ENCODE measurements around the gene TSC22D3. TPM values are rescaled to one million over a fixed set of nuclear protein-coding genes. Genes with fewer than 3 reads are reported as not detected.

The TSC22D3 gene
- total RNA-seq, 1 donor from 2014 or later = 39.6 TPM

- DNase-seq = no peak
Observed at GRCh38 chrX:107730991-107731766, 44.4 kb downstream of the TSC22D3 start.

DNA sequence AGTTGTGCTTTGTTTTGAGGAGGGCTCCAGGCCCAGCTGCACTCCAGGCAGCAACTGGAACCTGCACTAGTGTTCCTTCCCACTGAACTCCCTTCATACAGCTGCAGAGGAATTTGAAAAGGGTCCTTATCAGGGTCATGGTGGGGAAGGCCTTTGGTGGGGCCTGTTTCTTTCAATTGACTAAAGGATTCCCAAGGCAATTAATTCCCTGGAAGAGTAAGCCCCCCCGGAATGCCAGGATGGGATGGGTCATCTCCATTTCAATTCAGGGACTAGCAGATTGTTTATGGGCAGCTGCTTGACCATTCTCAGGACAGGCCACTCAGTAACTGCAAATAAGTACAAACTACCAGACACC, 45.3 kb downstream of the TSC22D3 start:
- DNase-seq = no peak

DNA sequence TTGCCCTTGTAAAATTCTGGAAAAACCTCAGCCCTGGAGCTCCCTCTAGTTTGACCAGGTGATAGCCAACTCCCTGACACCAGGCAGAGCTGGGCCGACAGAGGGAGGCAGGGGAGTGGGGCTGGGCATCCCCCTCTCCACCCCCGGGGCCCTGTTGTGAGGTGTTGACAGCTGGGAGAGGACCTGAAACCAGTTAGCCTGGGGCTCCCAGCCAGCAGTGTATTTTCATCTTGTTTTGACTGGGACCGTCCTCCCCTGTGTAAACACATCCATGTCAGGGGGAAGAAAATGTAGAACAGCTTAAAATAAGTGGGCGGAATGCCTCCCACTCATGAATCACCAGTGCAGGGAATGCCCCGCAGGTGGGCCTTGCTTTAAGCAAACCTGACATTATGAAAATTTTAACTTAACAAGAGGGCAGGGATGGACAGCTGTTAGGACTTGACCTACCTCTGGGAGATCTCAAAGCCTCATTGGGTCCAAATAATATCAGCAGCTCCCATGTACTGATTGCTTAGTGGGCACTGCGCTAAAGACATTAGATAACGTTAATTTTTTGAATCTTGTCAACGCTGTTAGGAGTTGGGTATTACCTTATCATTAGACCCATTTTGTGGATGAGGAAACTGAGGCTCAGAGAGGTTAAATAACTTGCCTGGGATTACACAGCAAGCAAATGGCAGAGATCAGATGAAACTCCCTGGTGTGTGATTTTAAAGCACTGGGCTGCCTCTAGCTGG, 45.9 kb downstream of the TSC22D3 start:
- no peak for DNase-seq

DNA sequence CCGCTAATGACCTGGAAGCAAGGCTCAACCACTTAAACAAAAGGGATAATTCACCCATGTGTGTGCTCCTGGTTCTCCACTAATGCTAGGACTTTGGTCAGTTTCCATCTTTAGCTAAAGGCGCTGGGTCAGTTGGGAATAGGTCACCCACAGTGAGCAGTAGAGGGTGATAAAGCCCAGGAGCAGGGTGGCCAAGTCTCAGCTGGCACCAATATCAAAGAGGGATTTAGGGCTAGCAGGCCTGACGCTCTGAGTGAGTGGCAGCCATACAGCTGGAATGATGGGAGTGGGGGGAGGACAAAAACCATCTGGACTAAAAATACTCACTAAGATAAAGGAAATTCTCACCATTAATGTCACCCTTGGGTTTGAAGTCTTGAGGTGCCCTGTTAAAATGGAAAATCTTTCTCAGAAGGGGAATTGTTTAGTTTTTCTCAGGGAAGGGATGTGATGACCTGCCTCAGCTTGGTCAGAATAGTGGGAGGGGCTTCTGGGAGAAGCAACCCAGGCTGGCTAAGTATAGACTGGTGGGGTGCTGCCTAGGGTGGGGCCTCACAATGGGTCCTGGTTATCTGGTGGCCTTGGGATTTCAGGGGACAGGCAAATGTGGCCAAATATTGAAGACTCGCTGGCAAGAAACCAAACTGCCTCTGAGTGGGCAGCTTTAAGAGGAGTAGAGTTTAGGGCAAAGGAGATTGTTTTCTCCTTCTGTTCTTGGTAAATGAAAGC, 47.1 kb downstream of the TSC22D3 start:
- no peak for DNase-seq

DNA sequence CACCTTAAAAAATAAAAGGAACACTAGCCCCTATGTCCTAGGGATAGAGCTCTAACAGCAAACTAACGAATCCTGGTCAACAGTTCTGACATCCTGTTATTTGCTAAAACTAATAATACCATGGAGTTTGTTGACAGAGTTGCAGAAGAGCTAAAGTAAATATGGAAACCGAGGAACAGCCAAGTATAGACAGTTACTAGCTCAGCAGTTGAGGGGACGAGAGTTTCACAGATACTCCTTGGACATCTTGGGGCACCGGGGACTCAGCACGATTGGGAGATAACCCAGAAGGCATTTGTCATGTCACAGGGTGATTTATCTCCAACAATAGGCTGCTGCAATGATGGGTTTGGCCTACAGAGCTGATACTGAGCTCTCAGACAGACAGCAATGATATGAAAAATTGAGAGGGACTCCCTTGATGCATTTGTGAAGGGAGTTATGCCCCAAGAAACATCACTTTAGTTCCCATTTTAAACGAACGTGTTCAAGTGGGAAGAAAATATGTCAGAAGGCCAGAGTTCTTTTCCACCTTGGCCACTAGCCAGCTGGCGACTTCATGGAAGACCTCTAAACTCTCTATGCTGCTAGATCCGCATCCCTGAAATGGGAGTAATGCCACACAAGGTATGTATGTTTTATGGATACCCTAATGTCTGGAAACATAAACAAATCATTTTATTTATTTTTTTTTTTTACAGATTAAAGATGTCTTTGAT, 48.6 kb downstream of the TSC22D3 start:
- DNase-seq = no peak

GRCh38 chrX:107725761-107726555, 49.6 kb downstream of the TSC22D3 start:
- DNase-seq = no peak

- no peak for DNase-seq
Observed at GRCh38 chrX:107724653-107725052, 50.9 kb downstream of the TSC22D3 start.

- DNase-seq = no peak
Observed at GRCh38 chrX:107723511-107723910, 52.1 kb downstream of the TSC22D3 start.

DNA sequence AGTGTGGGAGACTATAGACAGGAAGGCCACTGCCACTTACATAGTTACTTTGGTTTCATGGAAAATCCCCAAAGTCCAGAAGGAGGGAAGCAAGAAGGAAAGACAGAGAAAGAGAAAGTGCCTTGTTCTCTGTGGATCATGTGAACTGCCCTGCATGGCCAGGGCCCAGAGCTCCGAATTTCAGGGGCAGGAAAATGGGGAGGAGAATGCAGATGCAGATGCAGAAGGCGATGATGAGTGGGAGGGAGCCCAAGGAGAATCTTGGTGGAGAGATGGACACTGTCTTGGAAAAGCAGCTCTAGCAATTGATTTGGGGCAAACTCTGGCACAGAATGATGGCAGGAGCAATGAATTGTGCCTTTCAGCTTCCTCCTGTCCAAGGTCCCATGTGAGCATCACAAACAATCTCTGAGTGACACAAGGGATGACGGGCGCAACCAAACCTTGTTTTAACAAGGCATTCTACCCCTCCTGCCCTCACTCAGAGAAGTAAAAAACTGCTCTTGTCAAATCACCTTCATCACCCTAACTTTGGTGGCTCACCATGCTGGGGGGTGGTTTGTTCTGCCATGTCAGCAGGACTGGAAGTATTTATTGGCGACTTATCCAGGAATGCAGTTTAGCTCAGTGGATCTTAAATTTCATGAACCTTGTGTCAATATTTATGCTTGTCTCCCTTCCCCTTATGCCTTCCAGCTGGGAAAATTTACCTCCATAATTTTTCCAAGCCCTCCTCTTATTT, 53.5 kb downstream of the TSC22D3 start:
- DNase-seq = no peak

GRCh38 chrX:107721318-107721717, 54.3 kb downstream of the TSC22D3 start:
- no peak for DNase-seq

- peak; percentile 9 for DNase-seq
Observed at GRCh38 chrX:107718156-107718621, 57.4 kb downstream of the TSC22D3 start.

DNA sequence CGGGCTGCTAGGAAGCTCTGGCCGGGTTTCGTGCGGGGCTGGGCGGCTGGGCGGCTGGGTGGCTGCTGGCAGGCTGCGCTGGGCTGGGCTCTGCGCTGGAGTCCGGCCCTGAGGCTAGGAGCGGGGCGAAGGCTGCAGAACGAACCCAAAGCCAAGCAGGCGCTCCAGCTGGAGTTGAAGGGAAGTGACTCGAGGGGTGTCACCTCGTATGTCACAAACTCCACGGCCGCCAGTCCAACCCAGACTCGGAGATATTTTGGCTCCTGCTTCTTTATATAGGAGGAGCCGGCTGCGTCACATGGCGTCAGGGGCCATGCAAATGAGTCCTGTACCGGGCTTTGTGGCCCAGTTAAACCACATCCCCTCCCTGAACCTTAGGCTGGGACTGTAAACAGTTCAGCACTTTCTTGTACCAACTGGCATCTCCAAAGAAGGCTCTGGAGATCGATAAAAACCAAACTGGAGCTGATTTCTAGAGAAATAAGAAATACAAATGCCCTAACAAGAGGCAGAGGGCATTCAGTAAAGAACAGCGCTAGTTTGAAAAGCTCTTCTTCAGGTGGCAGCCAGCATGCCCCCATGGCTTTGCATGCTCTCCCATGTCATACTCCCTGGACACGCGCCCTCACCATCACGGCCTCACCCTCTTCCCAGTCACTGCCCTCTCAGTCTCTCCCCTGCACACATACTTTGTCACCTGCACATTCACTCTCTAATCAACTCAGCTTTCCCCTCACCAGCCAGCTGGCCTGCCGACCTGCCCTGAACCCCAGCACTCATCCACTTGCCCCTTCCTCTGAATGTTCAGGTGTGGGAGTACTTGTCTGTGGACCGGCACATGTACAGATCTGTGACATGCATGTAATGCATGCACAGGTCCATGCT, 58.5 kb downstream of the TSC22D3 start:
- DNase-seq = peak; percentile 61

- DNase-seq = peak; percentile 15
Observed at GRCh38 chrX:107716118-107716684, 59.4 kb downstream of the TSC22D3 start.

- DNase-seq = no peak
Observed at GRCh38 chrX:107715331-107716117, 60.1 kb downstream of the TSC22D3 start.

DNA sequence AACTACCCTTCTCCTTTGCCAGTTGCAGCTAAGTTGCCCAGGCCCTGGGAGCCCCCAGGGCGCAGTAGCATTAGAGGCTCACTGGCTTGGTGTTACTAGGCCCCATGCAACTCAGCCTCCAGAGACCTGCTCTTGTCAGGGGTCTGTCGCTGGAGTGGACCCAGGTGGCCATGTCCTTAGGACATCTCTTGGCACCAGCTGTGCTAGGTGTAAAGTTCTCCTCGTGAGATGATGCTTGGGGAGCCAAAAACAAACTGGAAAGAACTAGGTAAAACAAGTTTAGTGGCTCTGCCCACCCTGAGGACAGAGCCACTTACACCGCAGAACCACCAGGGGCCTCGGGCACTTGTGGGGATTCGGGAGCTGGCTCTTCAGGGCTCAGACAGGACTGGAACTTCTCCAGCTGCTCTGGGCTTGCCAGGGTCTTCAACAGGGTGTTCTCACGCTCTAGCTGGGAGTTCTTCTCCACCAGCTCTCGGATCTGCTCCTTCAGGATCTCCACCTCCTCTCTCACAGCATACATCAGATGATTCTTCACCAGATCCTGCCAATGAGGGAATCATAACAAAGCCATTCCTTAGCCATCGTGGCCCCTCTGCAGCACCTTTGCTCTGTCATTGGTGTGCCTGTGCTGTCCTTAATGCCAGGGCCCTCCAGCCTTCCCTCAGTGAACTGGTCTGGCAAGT, 61.2 kb downstream of the TSC22D3 start:
- DNase-seq = no peak

DNA sequence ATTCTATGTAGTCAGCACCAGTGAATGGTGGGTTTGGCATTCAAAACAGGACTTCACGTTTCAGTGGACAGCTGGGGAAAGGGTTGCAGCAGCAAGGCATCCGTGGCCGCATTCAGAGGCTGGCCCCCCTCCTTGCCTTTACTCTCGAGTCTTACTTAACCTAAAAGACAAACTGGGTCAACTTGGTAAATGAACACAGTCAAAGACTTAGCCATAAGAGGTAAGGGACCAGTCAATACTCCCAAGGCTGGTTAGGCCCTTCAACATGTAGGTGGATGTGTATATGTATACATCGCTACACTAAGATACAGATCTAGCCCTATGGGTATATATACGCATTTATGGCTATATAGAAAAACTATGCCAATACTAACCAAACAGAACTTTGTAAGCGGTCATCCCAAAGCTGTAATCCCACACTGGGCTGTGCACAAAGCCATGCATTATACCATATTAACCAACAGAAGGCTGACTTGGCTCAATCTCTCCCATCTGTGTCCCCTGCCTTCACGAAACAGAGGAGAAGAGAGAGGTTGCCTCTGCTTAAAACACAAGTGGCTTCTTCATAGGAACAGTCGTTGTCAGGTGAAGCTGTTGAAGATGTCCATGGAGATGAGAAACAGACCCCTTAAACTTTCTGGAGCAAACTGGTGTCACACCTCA, 61.9 kb downstream of the TSC22D3 start:
- DNase-seq = no peak

GRCh38 chrX:107713203-107713542, 62.4 kb downstream of the TSC22D3 start:
- DNase-seq = no peak

All from occipital lobe (tissue), 2 donors.